Astrocyte of the spinal cord (primary cell): ENCODE measurements around the gene CDK5RAP2.
A peak's percentile ranks its signal among the peaks of the same experiment; 100 is the strongest.

ENCODE experiments used
- DNase-seq: peaks from one replicate; pipeline ENCODE4 v3.0.0; 2011; ENCODE audit warnings: low read depth, low spot score
- H3K4me3 ChIP-seq: 2 replicates; pipeline ENCODE4 v1.5.1; 2011; ENCODE audit warnings: low read depth, mild to moderate bottlenecking, low read length, moderate library complexity
- CTCF ChIP-seq: IDR thresholded peaks from 2 replicates; pipeline ENCODE4 v1.5.1; 2012; ENCODE audit warnings: low read depth, mild to moderate bottlenecking, low read length, inconsistent platforms
- in situ Hi-C: cut with HindIII; loops from 2 replicates; pipeline ENCODE4 v1.10.0; 2017; ENCODE audit warnings: low sequenced_read_pairs

The CDK5RAP2 gene

GRCh38 chr9:120545701-120546550 is 34.0 kb downstream of the CDK5RAP2 start:
- no peak overlapping the region for H3K4me3 ChIP-seq
- DNase-seq = no peak
- no peak for TF ChIP-seq CTCF
- in situ Hi-C loops = no loop called here

- H3K4me3 ChIP-seq = no peak overlapping the region
- no peak for DNase-seq
- in situ Hi-C loops = no loop called here
These were observed 35.5 kb downstream of the CDK5RAP2 start for GRCh38 chr9:120544441-120544840.

GRCh38 chr9:120542701-120543490 is 37.1 kb downstream of the CDK5RAP2 start:
- in situ Hi-C loops = no loop called here
- no peak for DNase-seq
- H3K4me3 ChIP-seq = no peak overlapping the region
- no peak for TF ChIP-seq CTCF

More at GRCh38 chr9:120544441-120544840, 35.5 kb downstream of the CDK5RAP2 start:
- TF ChIP-seq CTCF = no peak

GRCh38 chr9:120541921-120542320 is 38.0 kb downstream of the CDK5RAP2 start:
- no peak for DNase-seq

GRCh38 chr9:120539951-120540350 is 40.0 kb downstream of the CDK5RAP2 start:
- no peak for DNase-seq
- H3K4me3 ChIP-seq = no peak overlapping the region
- TF ChIP-seq CTCF = no peak
- in situ Hi-C loops = no loop called here

More at GRCh38 chr9:120541921-120542320, 38.0 kb downstream of the CDK5RAP2 start:
- no peak for TF ChIP-seq CTCF
- in situ Hi-C loops = no loop called here
- no peak overlapping the region for H3K4me3 ChIP-seq

- no peak overlapping the region for H3K4me3 ChIP-seq
- in situ Hi-C loops = no loop called here
- peak; percentile 5 for DNase-seq
- TF ChIP-seq CTCF = no peak
These were observed 41.6 kb downstream of the CDK5RAP2 start for GRCh38 chr9:120538339-120538738.
